Measurements from ENCODE around the gene WIF1.

The WIF1 gene

DNA sequence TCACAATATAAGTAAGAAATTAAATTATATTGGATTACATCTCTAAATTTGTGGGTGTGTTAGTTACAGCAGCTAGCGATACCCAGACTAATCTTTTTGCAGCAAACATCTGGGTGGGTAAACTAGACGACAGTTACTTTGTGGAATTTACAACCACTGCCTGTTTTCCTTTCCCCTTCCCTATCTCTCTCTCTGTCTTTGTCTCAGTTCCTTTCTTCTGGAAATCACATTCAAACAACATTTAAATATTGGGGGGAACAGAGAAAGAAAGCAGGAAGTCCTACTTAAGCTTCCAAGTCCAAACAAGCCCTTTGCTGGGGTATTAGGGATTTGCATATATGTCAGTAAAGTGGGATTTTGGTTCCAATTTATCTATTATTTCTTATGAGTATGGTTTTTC is 97.6 kb downstream of the WIF1 start:
- DNase-seq (ENCODE audit: low read depth in 2 of 3, low spot score in 1 of 3) = no peak

DNA sequence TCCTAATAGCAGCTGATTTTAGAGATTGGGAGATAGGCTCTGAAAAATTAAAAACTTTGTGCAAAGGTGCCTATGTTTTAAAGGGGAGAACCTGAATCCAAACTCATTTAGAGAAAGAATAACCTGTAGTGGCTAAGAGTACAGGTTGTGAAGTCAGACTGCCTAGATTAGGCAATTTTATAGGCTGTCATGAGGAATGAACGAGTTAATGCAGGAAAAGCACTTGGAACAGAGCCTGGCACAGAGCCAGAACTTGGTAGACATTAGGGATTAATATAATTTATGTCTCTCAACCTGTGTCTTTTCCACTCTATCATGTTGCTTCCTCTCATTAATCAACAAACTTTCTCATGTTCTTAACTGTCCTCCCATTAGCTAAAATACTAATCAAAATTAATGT is 98.1 kb downstream of the WIF1 start:
- no peak for DNase-seq (ENCODE audit: low read depth in 2 of 3, low spot score in 1 of 3)

DNA sequence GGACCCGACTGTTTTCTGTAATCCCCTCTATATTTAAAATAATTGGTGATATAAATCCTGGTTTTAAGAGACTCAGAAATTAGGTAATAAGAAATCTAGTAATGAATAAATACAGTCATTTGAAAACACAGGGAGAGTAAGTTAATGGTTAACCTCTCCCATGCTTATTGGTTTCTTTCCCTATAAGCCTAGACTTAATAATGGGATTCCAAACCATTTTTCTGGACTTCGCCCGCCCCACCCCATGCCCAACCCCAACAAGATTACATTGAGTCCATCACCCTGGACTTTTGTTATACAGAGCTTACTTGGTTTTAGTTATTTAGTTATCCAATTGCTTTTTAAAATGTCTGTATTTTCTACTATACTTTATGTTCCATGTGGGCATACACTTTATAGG is 98.7 kb downstream of the WIF1 start:
- DNase-seq (ENCODE audit: low read depth in 2 of 3, low spot score in 1 of 3) = no peak

DNA sequence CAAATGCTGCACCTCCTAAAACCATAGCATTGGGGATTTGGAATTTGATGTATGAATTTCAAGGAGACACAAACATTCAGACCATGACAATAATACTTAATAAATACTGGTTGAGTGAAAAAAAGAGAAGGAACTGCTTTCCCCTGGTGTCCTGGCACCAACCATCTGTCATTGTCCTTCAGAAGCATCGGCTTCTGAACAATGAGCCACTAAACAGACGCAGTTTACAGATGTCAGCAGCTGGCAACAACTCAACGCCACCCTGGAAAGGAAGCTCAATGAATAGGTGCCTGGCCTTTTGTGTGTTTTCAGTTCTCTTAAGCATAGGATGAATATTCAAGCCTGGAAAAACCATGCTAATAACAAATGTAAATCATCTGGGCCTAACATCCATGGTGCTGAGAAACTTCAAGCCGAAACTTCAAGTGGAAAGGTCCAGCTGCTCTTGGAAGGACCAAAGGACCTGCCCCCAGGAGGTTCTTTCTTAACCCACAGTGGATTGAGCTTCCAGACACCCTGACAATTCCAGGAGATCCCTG is 101.3 kb downstream of the WIF1 start:
- no peak for DNase-seq (ENCODE audit: low read depth in 2 of 3, low spot score in 1 of 3)

DNA sequence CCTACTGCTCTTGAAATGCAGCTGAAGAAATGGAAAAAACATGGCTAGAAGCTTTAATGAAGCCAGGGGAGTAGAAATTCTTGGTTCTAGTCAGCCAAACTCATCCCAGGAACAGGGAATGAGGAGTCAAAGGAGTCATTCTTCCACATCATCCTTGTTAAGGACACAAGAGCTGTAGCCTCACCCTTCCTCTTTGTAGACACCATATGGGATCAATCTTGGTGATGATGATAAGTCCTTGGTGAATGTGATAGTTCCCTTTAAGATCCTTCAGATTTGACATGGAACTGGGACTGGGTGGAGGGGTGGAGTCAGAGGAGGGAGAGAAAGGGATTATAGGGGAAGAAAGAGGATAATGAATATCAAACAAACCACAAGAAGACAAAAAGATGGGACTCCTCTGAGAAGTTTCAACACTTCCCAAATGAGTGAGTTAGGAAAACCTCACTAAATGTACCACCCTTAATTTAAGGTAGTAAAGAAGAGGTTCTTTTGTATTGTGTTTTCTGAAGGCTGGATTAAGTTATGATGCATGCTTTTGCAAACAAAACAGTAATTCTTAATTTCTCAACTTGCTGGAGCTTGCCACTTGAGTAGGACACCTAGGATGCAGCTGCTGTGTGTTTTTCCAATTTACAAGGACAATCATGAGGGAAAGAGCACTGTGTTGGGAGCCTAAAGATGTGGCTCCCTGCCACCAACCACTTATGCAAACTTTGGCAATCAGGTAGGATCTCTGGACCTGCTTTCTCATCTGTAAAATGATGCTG is 104.0 kb downstream of the WIF1 start:
- no peak for DNase-seq (ENCODE audit: low read depth in 2 of 3, low spot score in 1 of 3)

DNA sequence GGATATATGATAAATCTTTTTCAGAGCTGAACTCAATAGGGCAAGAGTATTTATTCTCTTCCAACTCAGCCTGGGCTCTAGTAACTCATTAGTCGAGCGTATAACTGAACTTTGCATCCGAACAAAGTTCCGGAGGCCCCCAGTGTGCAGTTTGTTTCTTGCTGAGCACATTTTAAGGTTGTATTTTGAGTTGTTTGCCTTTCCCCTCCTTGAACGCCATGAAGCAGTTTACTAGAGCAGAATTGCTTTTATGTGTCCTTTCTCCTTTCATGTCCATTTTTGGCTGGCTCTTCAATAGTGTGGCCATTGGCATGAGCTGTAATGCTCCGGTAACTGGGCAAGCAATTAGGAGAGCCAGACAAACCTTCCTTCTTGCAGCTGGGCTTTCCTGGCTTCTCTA is 105.3 kb downstream of the WIF1 start:
- DNase-seq (ENCODE audit: low read depth in 2 of 3, low spot score in 1 of 3) = no peak

DNA sequence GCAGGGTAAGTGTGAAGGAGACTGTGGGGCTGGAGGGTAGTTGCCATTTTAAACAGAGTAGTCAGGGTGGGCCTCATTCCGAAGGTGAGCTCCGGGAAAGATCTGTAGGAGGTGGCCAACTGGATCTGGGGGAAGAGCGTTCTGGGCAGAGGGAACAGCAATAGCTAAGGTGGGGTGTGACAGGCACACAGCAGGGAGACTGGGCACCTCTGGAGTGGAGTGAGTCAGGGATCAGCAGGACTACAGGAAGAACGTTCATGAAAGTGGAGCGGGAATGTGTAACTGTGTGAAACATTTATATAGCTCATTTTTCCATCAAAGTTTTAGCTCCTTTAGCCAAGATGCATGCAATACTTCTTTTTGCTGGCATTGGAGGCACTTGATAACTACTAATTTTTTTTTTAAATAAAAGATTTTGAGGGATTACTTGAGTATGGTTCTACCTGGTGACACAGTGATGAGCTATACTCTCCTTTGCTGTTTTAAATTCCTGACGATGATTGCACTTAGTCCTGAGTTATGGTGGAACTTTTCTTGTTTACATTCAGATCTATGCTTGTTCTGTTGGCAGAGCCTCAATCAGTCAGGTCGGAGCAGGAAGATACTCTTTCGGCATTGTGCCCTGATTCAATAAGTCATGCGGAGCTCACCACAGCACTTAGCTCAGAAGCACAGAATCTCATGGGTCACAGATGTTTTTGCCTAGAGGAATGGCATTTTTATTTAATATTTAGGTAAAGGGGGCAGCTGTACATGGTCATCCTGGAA is 106.4 kb downstream of the WIF1 start:
- DNase-seq (ENCODE audit: low read depth in 2 of 3, low spot score in 1 of 3) = no peak

DNA sequence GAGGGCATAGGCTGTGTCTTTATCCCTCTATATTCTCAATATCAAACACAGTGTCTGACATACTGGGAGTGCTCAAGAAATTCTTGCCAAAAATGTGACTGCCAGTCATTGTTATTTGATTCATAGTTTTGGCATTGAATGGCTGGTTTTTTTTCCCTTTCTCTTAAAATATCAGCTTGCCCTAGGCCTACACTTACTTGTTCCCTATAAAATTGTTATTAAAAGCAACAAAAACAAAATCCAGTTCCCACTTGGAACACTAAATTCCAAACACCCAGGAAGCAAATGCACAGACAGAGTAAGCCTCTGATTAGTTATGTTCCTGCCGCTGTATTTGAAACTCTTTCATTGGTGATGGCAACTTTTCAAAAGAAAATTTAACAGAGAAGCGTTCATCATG is 110.7 kb downstream of the WIF1 start:
- DNase-seq (ENCODE audit: low read depth in 2 of 3, low spot score in 1 of 3) = no peak

DNA sequence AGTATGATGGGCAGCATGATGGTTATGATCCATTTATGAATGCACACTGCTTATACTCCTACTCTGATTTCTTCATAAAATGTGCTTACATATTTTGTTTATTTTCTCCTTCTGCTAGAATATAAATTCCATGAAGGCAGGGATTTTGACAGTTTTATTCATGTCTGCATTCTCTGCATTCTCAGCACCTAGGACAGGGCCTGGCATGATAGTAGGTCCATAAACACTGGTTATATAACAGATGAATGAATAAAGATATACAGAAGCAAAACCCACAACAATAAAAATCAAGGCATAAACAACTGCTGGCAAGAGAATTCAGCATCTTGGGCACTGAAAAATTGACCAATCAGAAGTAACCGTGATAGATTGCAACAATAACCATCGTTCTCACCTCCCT is 115.4 kb downstream of the WIF1 start:
- no peak for DNase-seq (ENCODE audit: low read depth in 2 of 3, low spot score in 1 of 3)

DNA sequence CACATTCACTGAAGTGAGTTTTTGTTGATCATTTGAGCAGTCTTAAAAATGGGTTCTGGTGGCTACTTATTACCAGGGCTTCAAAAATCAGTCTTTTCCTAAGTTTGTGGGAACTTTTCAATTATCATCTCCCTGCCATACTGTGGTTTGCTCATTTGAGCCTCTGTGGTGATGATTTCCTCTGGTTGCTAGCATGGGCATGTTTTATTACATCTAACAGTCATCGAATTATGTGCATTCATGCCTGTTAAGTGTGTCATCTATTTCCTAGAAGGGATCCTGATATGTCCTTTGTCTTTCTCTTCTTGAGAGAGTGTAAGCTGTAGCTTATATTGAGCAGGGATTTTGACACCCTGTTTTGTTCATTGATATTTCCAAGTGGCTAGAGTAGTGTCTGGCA is 116.8 kb downstream of the WIF1 start:
- DNase-seq (ENCODE audit: low read depth in 2 of 3, low spot score in 1 of 3) = no peak

All from stimulated activated CD4-positive, alpha-beta T cell treated with anti-CD3 and anti-CD28 coated beads, Interleukin-12 subunit alpha, Interleukin-12 subunit beta, amount 100 ng/mL, for 48 hours (primary cell).